ENCODE measurements around the gene PHIP.

PHIP gene

DNA sequence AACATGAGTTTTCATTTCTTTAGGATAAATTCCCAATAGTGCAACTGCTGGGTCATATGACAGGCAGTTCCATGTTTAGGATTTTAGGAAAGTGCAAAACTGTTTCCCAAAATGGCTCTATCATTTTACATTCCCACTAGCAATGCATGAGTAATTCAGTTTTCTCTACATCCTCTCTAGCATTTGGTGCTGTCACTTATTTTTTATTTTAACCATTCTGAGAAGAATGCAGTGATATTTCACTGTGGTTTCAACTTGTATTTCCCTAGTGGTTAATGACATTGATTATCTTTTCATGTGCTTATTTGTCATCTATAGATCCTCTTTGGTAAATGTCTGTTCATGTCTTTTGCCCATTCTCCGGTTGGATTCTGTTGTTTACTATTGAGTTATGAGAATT is 82.7 kb downstream of the PHIP start:
- no peak for DNase-seq (ENCODE audit: low spot score)
- no peak for TF ChIP-seq CTCF (IDR thresholded peaks at IDR 0.05; ENCODE audit: extremely low read depth, insufficient read depth, missing control alignments)
- in situ Hi-C loops (cut with MboI; ENCODE audit: low pct_unique_long_range_greater_than_20kb, low sequenced_read_pairs, unreplicated experiment): no loop called here

GRCh38 chr6:78993955-78994354 is 84.1 kb downstream of the PHIP start:
- no peak for TF ChIP-seq CTCF (IDR thresholded peaks at IDR 0.05; ENCODE audit: extremely low read depth, insufficient read depth, missing control alignments)
- in situ Hi-C loops (cut with MboI; ENCODE audit: low pct_unique_long_range_greater_than_20kb, low sequenced_read_pairs, unreplicated experiment): no loop called here
- no peak for DNase-seq (ENCODE audit: low spot score)

DNA sequence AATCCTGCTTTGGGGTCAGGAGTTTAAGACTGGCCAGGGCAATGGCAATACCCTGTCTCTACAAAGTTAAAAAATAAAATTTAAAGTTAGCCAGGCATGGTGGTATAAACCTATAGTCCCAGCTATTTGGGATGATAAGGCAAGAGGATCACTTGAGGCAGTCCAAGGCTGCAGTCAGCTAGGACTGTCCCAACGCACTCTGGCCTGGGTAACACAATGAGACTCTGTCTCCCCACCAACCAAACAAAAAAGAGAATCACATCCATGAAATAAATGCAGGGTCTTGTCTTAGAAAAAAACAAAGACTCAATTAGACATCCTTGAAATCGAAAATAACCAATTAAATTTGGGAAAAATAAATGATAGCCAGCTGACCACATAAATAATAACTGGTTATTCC is 88.9 kb downstream of the PHIP start:
- TF ChIP-seq CTCF (IDR thresholded peaks at IDR 0.05; ENCODE audit: extremely low read depth, insufficient read depth, missing control alignments): no peak
- in situ Hi-C loops (cut with MboI; ENCODE audit: low pct_unique_long_range_greater_than_20kb, low sequenced_read_pairs, unreplicated experiment): no loop called here
- DNase-seq (ENCODE audit: low spot score): no peak

- in situ Hi-C loops (cut with MboI; ENCODE audit: low pct_unique_long_range_greater_than_20kb, low sequenced_read_pairs, unreplicated experiment): no loop called here
- DNase-seq (ENCODE audit: low spot score): no peak
- no peak for TF ChIP-seq CTCF (IDR thresholded peaks at IDR 0.05; ENCODE audit: extremely low read depth, insufficient read depth, missing control alignments)
Measured at GRCh38 chr6:78986161-78986560, 91.9 kb downstream of the PHIP start.

GRCh38 chr6:78984225-78984950 is 93.7 kb downstream of the PHIP start:
- no peak for TF ChIP-seq CTCF (IDR thresholded peaks at IDR 0.05; ENCODE audit: extremely low read depth, insufficient read depth, missing control alignments)
- in situ Hi-C loops (cut with MboI; ENCODE audit: low pct_unique_long_range_greater_than_20kb, low sequenced_read_pairs, unreplicated experiment): no loop called here
- no peak for DNase-seq (ENCODE audit: low spot score)

DNA sequence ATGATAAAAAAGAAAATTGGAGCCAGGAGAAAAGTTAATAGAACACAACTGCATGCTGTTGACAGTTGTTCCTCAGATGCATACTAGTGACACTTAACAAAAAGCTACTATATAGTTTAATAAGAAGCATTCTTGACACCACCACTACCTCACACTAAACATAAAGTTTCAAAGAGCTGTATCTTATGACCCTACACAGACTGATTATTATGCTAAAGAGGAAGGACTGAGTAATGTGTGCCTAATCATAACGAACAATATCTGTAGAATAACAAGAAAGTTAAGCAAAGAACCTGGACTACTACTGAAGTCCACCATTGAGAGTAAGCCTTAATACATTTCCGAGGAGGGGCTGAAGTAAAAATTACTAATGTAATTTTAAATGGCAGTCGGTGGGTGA is 110.9 kb downstream of the PHIP start:
- TF ChIP-seq CTCF (IDR thresholded peaks at IDR 0.05; ENCODE audit: extremely low read depth, insufficient read depth, missing control alignments): no peak
- in situ Hi-C loops (cut with MboI; ENCODE audit: low pct_unique_long_range_greater_than_20kb, low sequenced_read_pairs, unreplicated experiment): no loop called here
- DNase-seq (ENCODE audit: low spot score): no peak
